Testis (tissue), 3 donors: ENCODE measurements around the gene MLPH. TPM values are rescaled to one million over a fixed set of nuclear protein-coding genes. Genes with fewer than 3 reads are reported as not detected.

ENCODE experiments used
- DNase-seq: peaks from one replicate; pipeline ENCODE4 v3.0.0-alpha.2; 2019
- H3K27ac ChIP-seq, 2 donors: fragments of 200-600 bp; sonication (generic); one replicate each; pipeline ENCODE4 v1.5.1; 2019
- H3K27me3 ChIP-seq: fragments of 200-600 bp; sonication (generic); one replicate; pipeline ENCODE4 v1.5.1; 2019
- H3K36me3 ChIP-seq: fragments of 200-600 bp; sonication (generic); one replicate; pipeline ENCODE4 v1.5.1; 2017; ENCODE audit warnings: low read depth; ENCODE audit errors: missing control alignments
- H3K4me1 ChIP-seq: fragments of 200-600 bp; sonication (generic); one replicate; pipeline ENCODE4 v1.5.1; 2019
- H3K4me3 ChIP-seq, 2 donors: fragments of 200-600 bp; sonication (generic); one replicate each; pipeline ENCODE4 v1.5.1; 2017 to 2019
- H3K9me3 ChIP-seq: fragments of 200-600 bp; sonication (generic); one replicate; pipeline ENCODE4 v1.5.1; 2017
- POLR2A ChIP-seq: fragments of 450-650 bp; IDR thresholded peaks from one replicate; pipeline ENCODE4 v1.6.1; 2017; ENCODE audit warnings: antibody characterized with exemption, mild to moderate bottlenecking, moderate library complexity
- WGBS, 2 donors: methylation state at CpG; one replicate each; pipeline ENCODE4 v1.1.5; 2018; 5-methylcytosine and 5-hydroxymethylcytosine counted together
- intact Hi-C: fragments of 100-400 bp; cut with DNase I; formaldehyde crosslinking; loops from one replicate; pipeline ENCODE4 v1.15.1; 2023; ENCODE audit warnings: low total_unique reads
- polyA plus RNA-seq: library from polyadenylated mRNA; stranded (reverse); fragments of 350-450 nt; fragmentation: Illumina TruSeq; extraction: RNeasy Lipid Tissue Mini Kit (QIAGEN cat#74804); gene quantifications from one replicate; pipeline ENCODE4 v1.2.3, GENCODE V29; 2014; ENCODE audit warnings: low read depth, low replicate concordance; ENCODE audit not compliant: insufficient read depth
- total RNA-seq, 2 donors: library from RNA; depleted of rRNA; stranded (reverse); fragments of >200 nt; gene quantifications; one replicate each; pipeline ENCODE4 v1.2.3, GENCODE V29; 2016
- TF ChIP-seq, protein P1 (sequence below), 3 experiments: fragments of 450-650 bp in 2 of 3; fragments of 200-600 bp in 1 of 3; sonication (generic) in 1 of 3; IDR thresholded peaks; one replicate each; pipeline ENCODE4 v1.5.1; 2016 to 2019; ENCODE audit warnings: antibody characterized with exemption in 3 of 3, mild to moderate bottlenecking in 2 of 3, moderate library complexity in 1 of 3

MLPH gene
- total and polyA plus RNA-seq, 3 donors from 2014 or later: 5.5 to 7.4 (median 6.5) TPM

DNA sequence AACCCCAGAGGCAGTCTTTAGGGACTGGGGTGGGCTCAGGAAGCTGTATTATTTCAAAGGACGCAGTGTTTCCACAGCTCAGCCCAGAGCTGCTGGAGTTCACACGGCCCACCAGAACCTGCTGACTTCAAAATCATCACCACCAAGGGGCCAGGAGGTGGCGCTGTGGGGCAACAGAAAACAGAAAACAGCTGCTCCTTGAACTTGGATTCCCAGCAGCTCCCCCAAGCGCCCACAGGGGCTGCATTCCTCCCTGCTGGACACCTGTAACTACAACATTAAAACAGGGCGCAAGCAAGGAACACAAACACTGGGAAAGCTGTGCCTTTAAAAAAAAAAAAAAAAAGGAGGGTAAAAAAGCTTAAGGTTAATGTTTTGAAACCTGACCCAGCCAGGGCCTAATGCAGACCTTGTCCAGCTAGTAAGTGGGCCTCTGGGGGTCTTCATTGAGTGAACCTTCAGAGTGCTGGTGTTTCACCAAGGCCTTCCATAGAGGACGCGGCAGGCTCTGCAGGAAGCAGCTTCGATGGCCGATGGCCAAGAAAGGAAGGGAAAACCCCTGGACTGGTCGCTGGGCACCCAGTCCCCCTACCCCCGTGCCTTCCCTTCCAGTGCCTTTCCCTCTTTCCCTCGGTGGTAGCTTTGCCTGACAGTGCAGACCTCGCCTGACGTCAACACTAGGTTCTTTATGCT, 25.9 kb downstream of the MLPH start:
- Histone ChIP-seq H3K4me1 (peaks cover 48% of the 10 kb centered on the region), H3K9me3 (no peaks in the 10 kb centered on the region), H3K27ac (peak overlapping the region; percentile 66 to 70), H3K36me3 (no peaks in the 10 kb centered on the region), H3K4me3 (no peak overlapping the region), H3K27me3 (no peaks in the 10 kb centered on the region)
- WGBS, 2 donors: 45 to 51% methylated on average over 11 to 14 of the region's 14 CpGs
- DNase-seq: peak; percentile 94
- TF ChIP-seq POLR2A: no peak
- TF ChIP-seq, protein P1, sequence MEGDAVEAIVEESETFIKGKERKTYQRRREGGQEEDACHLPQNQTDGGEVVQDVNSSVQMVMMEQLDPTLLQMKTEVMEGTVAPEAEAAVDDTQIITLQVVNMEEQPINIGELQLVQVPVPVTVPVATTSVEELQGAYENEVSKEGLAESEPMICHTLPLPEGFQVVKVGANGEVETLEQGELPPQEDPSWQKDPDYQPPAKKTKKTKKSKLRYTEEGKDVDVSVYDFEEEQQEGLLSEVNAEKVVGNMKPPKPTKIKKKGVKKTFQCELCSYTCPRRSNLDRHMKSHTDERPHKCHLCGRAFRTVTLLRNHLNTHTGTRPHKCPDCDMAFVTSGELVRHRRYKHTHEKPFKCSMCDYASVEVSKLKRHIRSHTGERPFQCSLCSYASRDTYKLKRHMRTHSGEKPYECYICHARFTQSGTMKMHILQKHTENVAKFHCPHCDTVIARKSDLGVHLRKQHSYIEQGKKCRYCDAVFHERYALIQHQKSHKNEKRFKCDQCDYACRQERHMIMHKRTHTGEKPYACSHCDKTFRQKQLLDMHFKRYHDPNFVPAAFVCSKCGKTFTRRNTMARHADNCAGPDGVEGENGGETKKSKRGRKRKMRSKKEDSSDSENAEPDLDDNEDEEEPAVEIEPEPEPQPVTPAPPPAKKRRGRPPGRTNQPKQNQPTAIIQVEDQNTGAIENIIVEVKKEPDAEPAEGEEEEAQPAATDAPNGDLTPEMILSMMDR (IDR thresholded peaks at IDR 0.05): peak; percentile 89 to 93 (median 89)
- intact Hi-C loops: loop anchor here (5.0 to 10.0 kb wide), 2 partner anchors 59 to 232 kb away; no protein-coding TSS in a partner anchor

DNA sequence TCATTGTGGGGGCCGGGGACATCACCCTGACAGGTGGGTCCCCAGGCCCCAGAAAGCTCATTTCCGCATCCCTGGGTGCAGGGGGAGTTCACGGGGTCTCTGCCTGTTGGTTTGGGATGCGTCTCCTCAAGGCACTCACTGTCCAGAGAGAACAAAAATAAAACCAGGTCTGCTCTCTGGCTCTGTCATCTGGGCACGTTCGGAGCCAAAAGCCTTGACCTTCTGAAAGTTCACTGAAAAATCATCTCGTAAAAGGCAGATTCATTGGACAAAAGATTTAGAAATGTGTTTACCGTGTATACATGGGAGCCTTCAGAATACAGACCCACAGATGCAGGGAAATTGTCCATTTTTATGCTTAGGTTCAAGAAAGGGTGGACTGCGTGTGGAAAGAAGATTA, 26.6 kb downstream of the MLPH start:
- Histone ChIP-seq H3K4me3 (no peak overlapping the region), H3K36me3 (no peaks in the 10 kb centered on the region), H3K9me3 (no peaks in the 10 kb centered on the region), H3K27me3 (no peaks in the 10 kb centered on the region), H3K4me1 (peaks cover 48% of the 10 kb centered on the region), H3K27ac (peak overlapping the region; percentile 66 to 70)
- DNase-seq: peak; percentile 42
- 42 to 64% methylated on average over 9 of the region's 9 CpGs for WGBS, 2 donors
- TF ChIP-seq POLR2A: no peak
- intact Hi-C loops: loop anchor here (5.0 to 10.0 kb wide), 2 partner anchors 59 to 231 kb away; no protein-coding TSS in a partner anchor

DNA sequence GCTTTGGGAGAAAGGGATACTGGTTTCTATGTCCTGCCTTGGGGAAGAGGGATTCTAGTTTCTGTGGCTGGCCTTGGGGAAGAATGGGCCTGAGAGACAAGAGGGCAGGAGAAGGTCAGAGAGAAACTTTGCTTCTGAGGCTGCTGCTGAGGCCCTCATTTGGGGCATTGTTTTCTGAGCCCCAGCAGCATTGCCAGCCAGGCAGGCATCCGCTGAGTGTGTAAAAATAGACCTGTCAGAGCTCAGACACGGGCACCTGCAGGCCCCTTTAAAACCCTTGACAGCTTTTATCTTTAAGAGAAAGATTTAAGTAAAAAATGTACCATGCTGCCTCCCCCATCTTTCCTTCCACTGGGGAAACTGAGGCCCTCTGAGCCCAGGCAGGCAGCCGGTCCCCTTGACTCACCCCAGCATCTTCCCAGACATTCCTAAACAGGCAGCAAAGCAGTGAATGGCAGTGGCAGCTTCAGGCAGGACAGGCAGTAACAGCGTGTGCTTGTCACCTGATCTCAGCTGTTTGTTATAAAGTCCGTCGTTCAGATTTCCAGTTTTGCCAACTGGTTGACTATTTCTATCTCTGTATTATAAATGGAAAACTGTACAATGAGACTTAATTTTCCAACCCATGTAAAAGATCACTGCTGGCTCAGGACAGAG, 27.6 kb downstream of the MLPH start:
- Histone ChIP-seq H3K27ac (peak overlapping the region; percentile 66 to 70), H3K36me3 (no peaks in the 10 kb centered on the region), H3K4me1 (peaks cover 48% of the 10 kb centered on the region), H3K4me3 (no peak overlapping the region), H3K9me3 (no peaks in the 10 kb centered on the region), H3K27me3 (no peaks in the 10 kb centered on the region)
- TF ChIP-seq, protein P1 (IDR thresholded peaks at IDR 0.05): no peak
- TF ChIP-seq POLR2A: no peak
- intact Hi-C loops: loop anchor here (5.0 to 10.0 kb wide), 2 partner anchors 58 to 230 kb away; no protein-coding TSS in a partner anchor
- DNase-seq: peak; percentile 49
- 37 to 63% methylated on average over 6 of the region's 6 CpGs for WGBS, 2 donors

DNA sequence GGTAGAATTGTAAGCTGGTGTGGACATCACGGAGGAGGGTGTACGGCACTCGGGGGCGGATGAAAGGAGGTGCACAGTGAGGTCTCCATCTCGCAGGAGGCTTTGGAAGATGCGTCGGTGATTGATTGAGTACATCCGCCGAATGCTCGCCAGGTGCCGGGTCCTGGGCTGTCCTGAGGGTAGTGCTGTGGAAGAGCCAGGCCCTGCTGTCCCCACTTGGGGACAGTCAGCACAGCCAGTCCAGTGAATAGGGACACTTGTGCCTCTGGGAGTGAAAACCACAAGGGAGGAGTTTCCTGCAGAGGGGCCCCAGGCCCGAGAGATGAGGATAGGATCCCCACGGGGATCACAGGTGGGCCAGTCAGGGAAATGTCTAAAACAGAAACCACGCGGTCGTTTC, 28.1 kb downstream of the MLPH start:
- WGBS, 2 donors: 68 to 83% methylated on average over 16 of the region's 16 CpGs
- H3K4me1 ChIP-seq: peaks cover 48% of the 10 kb centered on the region
- DNase-seq: no peak
- H3K27ac ChIP-seq: peak overlapping the region; percentile 66 to 70
- H3K9me3 ChIP-seq: no peaks in the 10 kb centered on the region
- intact Hi-C loops: loop anchor here (10.0 kb wide), 1 partner anchor 230 kb away; no protein-coding TSS in a partner anchor
- H3K4me3 ChIP-seq: no peak overlapping the region
- H3K27me3 ChIP-seq: no peaks in the 10 kb centered on the region
- TF ChIP-seq POLR2A: no peak
- TF ChIP-seq, protein P1 (IDR thresholded peaks at IDR 0.05): no peak
- H3K36me3 ChIP-seq: no peaks in the 10 kb centered on the region

DNA sequence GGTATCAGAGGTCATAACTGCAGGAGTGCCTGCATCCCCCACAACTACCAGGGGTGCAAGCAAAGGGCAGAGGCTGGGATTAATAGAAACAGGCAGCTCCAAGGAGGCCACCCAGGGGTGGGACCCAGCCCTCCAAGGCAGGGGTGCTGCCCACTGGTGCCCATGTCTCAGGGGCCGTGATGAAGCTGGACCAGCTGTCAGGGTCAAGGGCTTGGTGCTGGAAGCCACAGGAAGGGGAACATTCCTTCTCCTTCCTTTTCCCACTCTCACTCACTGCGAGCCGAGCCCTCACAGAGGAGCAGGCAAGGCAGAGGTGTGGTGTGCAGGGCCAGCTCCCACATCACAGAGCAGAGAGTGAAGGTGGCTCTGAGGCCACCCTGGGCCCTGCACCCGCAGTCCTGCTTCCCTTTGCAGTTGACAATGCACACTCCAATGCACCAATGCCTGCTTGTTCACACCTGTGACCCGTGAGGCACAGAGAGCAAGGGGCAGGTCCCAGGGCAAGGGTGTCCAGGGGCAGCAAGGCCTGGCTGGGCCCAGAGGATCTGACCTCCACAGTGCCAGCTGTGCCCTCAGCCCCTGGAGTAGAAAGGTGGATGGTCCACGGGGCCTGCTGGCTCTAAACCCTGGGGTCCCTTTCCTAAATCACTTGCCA, 28.7 kb downstream of the MLPH start:
- H3K4me3 ChIP-seq: no peak overlapping the region
- DNase-seq: no peak
- no peak overlapping the region for H3K27ac ChIP-seq
- H3K27me3 ChIP-seq: no peaks in the 10 kb centered on the region
- no peaks in the 10 kb centered on the region for H3K36me3 ChIP-seq
- 79 to 81% methylated on average over 4 to 6 of the region's 6 CpGs for WGBS, 2 donors
- intact Hi-C loops: loop anchor here (10.0 kb wide), 1 partner anchor 229 kb away; no protein-coding TSS in a partner anchor
- H3K4me1 ChIP-seq: peaks cover 42% of the 10 kb centered on the region
- no peaks in the 10 kb centered on the region for H3K9me3 ChIP-seq
- TF ChIP-seq, protein P1 (IDR thresholded peaks at IDR 0.05): no peak
- TF ChIP-seq POLR2A: no peak
